WTC11 (cell line): ENCODE data around the gene SKI.

ENCODE experiments used
- CTCF ChIP-seq: fragments of 200-600 bp; IDR thresholded peaks from 2 replicates; pipeline ENCODE4 v1.8.0; 2022; ENCODE audit warnings: antibody characterized with exemption
- ESRRA ChIP-seq: sonication (generic); formaldehyde crosslinking; IDR thresholded peaks from 2 replicates; pipeline ENCODE4 v1.8.1; 2022; ENCODE audit warnings: mild to moderate bottlenecking, missing genetic modification reagents, borderline replicate concordance
- ETV6 ChIP-seq: sonication (generic); formaldehyde crosslinking; IDR thresholded peaks from 2 replicates; pipeline ENCODE4 v1.8.1; 2022; ENCODE audit warnings: mild to moderate bottlenecking, missing genetic modification reagents
- MLX ChIP-seq: sonication (generic); formaldehyde crosslinking; IDR thresholded peaks from 2 replicates; pipeline ENCODE4 v1.8.1; 2023; ENCODE audit warnings: mild to moderate bottlenecking, missing genetic modification reagents, moderate library complexity
- NR1H2 ChIP-seq: sonication (generic); formaldehyde crosslinking; IDR thresholded peaks from 2 replicates; pipeline ENCODE4 v1.9.0; 2021; ENCODE audit warnings: mild to moderate bottlenecking, moderate library complexity, missing genetic modification reagents
- RELA ChIP-seq: sonication (generic); formaldehyde crosslinking; IDR thresholded peaks from 2 replicates; pipeline ENCODE4 v1.8.1; 2022; ENCODE audit warnings: missing genetic modification reagents, mild to moderate bottlenecking, borderline replicate concordance
- STAT6 ChIP-seq: sonication (generic); formaldehyde crosslinking; conservative IDR thresholded peaks from 2 replicates; pipeline ENCODE4 v1.8.1; 2023; ENCODE audit warnings: mild to moderate bottlenecking, low read depth, missing genetic modification reagents, moderate library complexity
- ZBTB21 ChIP-seq: sonication (generic); formaldehyde crosslinking; IDR thresholded peaks from 2 replicates; pipeline ENCODE4 v1.8.1; 2023; ENCODE audit warnings: mild to moderate bottlenecking, missing genetic modification reagents, borderline replicate concordance
- ZNF121 ChIP-seq: sonication (generic); formaldehyde crosslinking; IDR thresholded peaks from 2 replicates; pipeline ENCODE4 v1.8.0; 2023; ENCODE audit warnings: missing genetic modification reagents
- ZNF416 ChIP-seq: fragments of 250-450 bp; sonication (Bioruptor Pico); IDR thresholded peaks from 2 replicates; pipeline ENCODE4 v1.9.0; 2021; ENCODE audit warnings: mild to moderate bottlenecking, inconsistent platforms
- ZNF423 ChIP-seq: fragments of 250-450 bp; sonication (Bioruptor Pico); IDR thresholded peaks from 2 replicates; pipeline ENCODE4 v2.1.2; 2022; ENCODE audit warnings: mild to moderate bottlenecking, moderate library complexity
- ZNF512 ChIP-seq: sonication (generic); formaldehyde crosslinking; IDR thresholded peaks from 2 replicates; pipeline ENCODE4 v1.8.1; 2022; ENCODE audit warnings: missing genetic modification reagents, borderline replicate concordance
- TF ChIP-seq, protein P1 (sequence below): sonication (generic); formaldehyde crosslinking; IDR thresholded peaks from 2 replicates; pipeline ENCODE4 v1.8.1; 2023; ENCODE audit warnings: mild to moderate bottlenecking, missing genetic modification reagents
- TF ChIP-seq, protein P2 (sequence below): sonication (generic); formaldehyde crosslinking; IDR thresholded peaks from 2 replicates; pipeline ENCODE4 v1.8.0; 2022; ENCODE audit warnings: mild to moderate bottlenecking, missing genetic modification reagents

GRCh38 chr1:2242814-2243725 is 15.0 kb downstream of the SKI start:
- TF ChIP-seq CTCF: no peak
- TF ChIP-seq ZNF416 (CRISPR knock-in tag): no peak
- no peak for TF ChIP-seq ZNF512
- no peak for TF ChIP-seq NR1H2
- no peak for TF ChIP-seq ZBTB21 (CRISPR knock-in tag)
- no peak for TF ChIP-seq ESRRA (CRISPR knock-in tag)
- TF ChIP-seq ETV6 (CRISPR knock-in tag): no peak
- no peak for TF ChIP-seq ZNF423 (CRISPR knock-in tag)
- no peak for TF ChIP-seq STAT6
- no peak for TF ChIP-seq ZNF121 (CRISPR knock-in tag)
- TF ChIP-seq MLX (CRISPR knock-in tag): no peak
- TF ChIP-seq, protein P1, sequence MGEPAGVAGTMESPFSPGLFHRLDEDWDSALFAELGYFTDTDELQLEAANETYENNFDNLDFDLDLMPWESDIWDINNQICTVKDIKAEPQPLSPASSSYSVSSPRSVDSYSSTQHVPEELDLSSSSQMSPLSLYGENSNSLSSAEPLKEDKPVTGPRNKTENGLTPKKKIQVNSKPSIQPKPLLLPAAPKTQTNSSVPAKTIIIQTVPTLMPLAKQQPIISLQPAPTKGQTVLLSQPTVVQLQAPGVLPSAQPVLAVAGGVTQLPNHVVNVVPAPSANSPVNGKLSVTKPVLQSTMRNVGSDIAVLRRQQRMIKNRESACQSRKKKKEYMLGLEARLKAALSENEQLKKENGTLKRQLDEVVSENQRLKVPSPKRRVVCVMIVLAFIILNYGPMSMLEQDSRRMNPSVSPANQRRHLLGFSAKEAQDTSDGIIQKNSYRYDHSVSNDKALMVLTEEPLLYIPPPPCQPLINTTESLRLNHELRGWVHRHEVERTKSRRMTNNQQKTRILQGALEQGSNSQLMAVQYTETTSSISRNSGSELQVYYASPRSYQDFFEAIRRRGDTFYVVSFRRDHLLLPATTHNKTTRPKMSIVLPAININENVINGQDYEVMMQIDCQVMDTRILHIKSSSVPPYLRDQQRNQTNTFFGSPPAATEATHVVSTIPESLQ (CRISPR knock-in tag): no peak
- TF ChIP-seq RELA (CRISPR knock-in tag): no peak
- TF ChIP-seq, protein P2, sequence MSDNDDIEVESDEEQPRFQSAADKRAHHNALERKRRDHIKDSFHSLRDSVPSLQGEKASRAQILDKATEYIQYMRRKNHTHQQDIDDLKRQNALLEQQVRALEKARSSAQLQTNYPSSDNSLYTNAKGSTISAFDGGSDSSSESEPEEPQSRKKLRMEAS (CRISPR knock-in tag): no peak
